DND-41 (cell line): ENCODE measurements around the gene IFT88.
A peak's percentile ranks its signal among the peaks of the same experiment; 100 is the strongest.

Experiments
- ATAC-seq: fragments of 200-7000 bp; cut with Tn5 transposase; 3 replicates; pipeline ENCODE4 v1.9.1; 2021; ENCODE audit warnings: low read depth; ENCODE audit not compliant: insufficient read depth
- DNase-seq: peaks from one replicate; pipeline ENCODE4 v3.0.0-alpha.2; 2020
- H2AFZ ChIP-seq: 2 replicates; pipeline ENCODE4 v1.6.0; 2012; ENCODE audit warnings: low read depth, low read length
- H3K27ac ChIP-seq: 2 replicates; pipeline ENCODE4 v1.5.1; 2012; ENCODE audit warnings: low read length, inconsistent platforms
- H3K27me3 ChIP-seq: fragments of 200-600 bp; sonication (generic); 2 replicates; pipeline ENCODE4 v1.6.0; 2012; ENCODE audit warnings: low read length, mild to moderate bottlenecking, inconsistent platforms; ENCODE audit not compliant: insufficient read depth, poor library complexity
- H3K36me3 ChIP-seq: 2 replicates; pipeline ENCODE4 v1.5.1; 2012; ENCODE audit warnings: low read length, inconsistent platforms; ENCODE audit not compliant: insufficient read depth
- H3K4me1 ChIP-seq: 2 replicates; pipeline ENCODE4 v1.5.1; 2012; ENCODE audit warnings: mild to moderate bottlenecking, low read length; ENCODE audit not compliant: insufficient read depth
- H3K4me2 ChIP-seq: 2 replicates; pipeline ENCODE4 v1.6.0; 2012; ENCODE audit warnings: mild to moderate bottlenecking, moderate library complexity, low read length, inconsistent platforms; ENCODE audit not compliant: insufficient read depth
- H3K4me3 ChIP-seq, 2 experiments: fragments of 200-600 bp in 1 of 2; shearing (Covaris generic) in 1 of 2; 2 replicates each; pipeline ENCODE4 v1.5.1; 2012 to 2016; ENCODE audit warnings: inconsistent platforms in 2 of 2, low read length in 2 of 2, mild to moderate bottlenecking in 2 of 2, low read depth in 1 of 2, moderate library complexity in 1 of 2
- H3K79me2 ChIP-seq: 2 replicates; pipeline ENCODE4 v1.6.0; 2012; ENCODE audit warnings: low read length, inconsistent platforms; ENCODE audit not compliant: insufficient read depth
- H3K9ac ChIP-seq: 2 replicates; pipeline ENCODE4 v1.6.0; 2012; ENCODE audit warnings: low read depth, mild to moderate bottlenecking, inconsistent platforms, low read length, moderate library complexity
- H3K9me3 ChIP-seq: 2 replicates; pipeline ENCODE4 v1.5.1; 2012; ENCODE audit warnings: low read length, moderate library complexity, mild to moderate bottlenecking, inconsistent platforms; ENCODE audit not compliant: insufficient read depth, severe bottlenecking
- H4K20me1 ChIP-seq: 2 replicates; pipeline ENCODE4 v1.6.0; 2012; ENCODE audit warnings: low read length; ENCODE audit not compliant: insufficient read depth
- CTCF ChIP-seq: IDR thresholded peaks from 2 replicates; pipeline ENCODE4 v1.5.1; 2012; ENCODE audit warnings: borderline replicate concordance, low read length, moderate library complexity, mild to moderate bottlenecking; ENCODE audit not compliant: poor library complexity, severe bottlenecking; ENCODE audit errors: extremely low read depth
- EZH2 ChIP-seq: IDR thresholded peaks from 3 replicates; pipeline ENCODE4 v1.6.1; 2012; ENCODE audit warnings: borderline replicate concordance, low read depth, mild to moderate bottlenecking, moderate library complexity, low read length, inconsistent platforms; ENCODE audit not compliant: severe bottlenecking

The IFT88 gene

GRCh38 chr13:20702530-20702914, 135.6 kb downstream of the IFT88 start:
- H3K9me3 ChIP-seq: no peaks in the 10 kb centered on the region
- H3K36me3 ChIP-seq: no peaks in the 10 kb centered on the region

GRCh38 chr13:20702915-20703779, 136.2 kb downstream of the IFT88 start, which contains the start of gene IL17D:
Gene IL17D (plus strand): TSS chr13:20703699. CDS start chr13:20704002, 303 bp downstream.
- peak within 1 kb of the TSS; percentile 63 for H3K4me2 ChIP-seq
- peaks cover 14% of the 10 kb centered on the region for H3K4me1 ChIP-seq
- peaks cover 32% of the 10 kb centered on the region for H3K27me3 ChIP-seq
- H2AFZ ChIP-seq: peak within 1 kb of the TSS; percentile 68
- H3K27ac ChIP-seq: no peak within 1 kb of the TSS
- peak within 1 kb of the TSS; percentile 48 for H3K9ac ChIP-seq
- DNase-seq (peak; percentile 44), ATAC-seq (peak; percentile 55)
- H3K4me3 ChIP-seq: peak within 1 kb of the TSS in 1 of 2 experiments; percentile 60; a peak in 3 of 4 replicates
- no peaks in the 10 kb centered on the region for H3K79me2 ChIP-seq
- TF ChIP-seq EZH2 (peak; percentile 99), CTCF (no peak)
- no peaks in the 10 kb centered on the region for H3K36me3 ChIP-seq
- H4K20me1 ChIP-seq: no peaks in the 10 kb centered on the region
- no peaks in the 10 kb centered on the region for H3K9me3 ChIP-seq

More at GRCh38 chr13:20702530-20702914, 135.6 kb downstream of the IFT88 start:
- no peak overlapping the region for H2AFZ ChIP-seq
- H3K4me2 ChIP-seq: no peak overlapping the region
- DNase-seq: no peak
- H3K27me3 ChIP-seq: peaks cover 32% of the 10 kb centered on the region
- TF ChIP-seq EZH2: no peak
- no peak for TF ChIP-seq CTCF
- no peak for ATAC-seq
- no peak overlapping the region for H3K4me3 ChIP-seq
- H3K9ac ChIP-seq: no peak overlapping the region
- H4K20me1 ChIP-seq: no peaks in the 10 kb centered on the region
- H3K4me1 ChIP-seq: peaks cover 14% of the 10 kb centered on the region
- no peaks in the 10 kb centered on the region for H3K79me2 ChIP-seq
- H3K27ac ChIP-seq: no peak overlapping the region

- peaks cover 14% of the 10 kb centered on the region for H3K4me1 ChIP-seq
- H3K4me2 ChIP-seq: peak overlapping the region; percentile 63
- peaks cover 28% of the 10 kb centered on the region for H3K27me3 ChIP-seq
- peak overlapping the region; percentile 68; the same call in 1 of the 2 replicates for H2AFZ ChIP-seq
- peak overlapping the region in 1 of 2 experiments; percentile 60; a peak in 2 of 4 replicates for H3K4me3 ChIP-seq
- no peak overlapping the region for H3K27ac ChIP-seq
- H3K79me2 ChIP-seq: no peaks in the 10 kb centered on the region
- TF ChIP-seq CTCF: peak; percentile 70
- TF ChIP-seq EZH2: no peak
- ATAC-seq (peak; percentile 90), DNase-seq (peak; percentile 77)
- H3K9ac ChIP-seq: peak overlapping the region; percentile 48
- no peaks in the 10 kb centered on the region for H4K20me1 ChIP-seq
- H3K9me3 ChIP-seq: no peaks in the 10 kb centered on the region
- no peaks in the 10 kb centered on the region for H3K36me3 ChIP-seq
Measured at GRCh38 chr13:20703780-20704458, 137.0 kb downstream of the IFT88 start.
